Neural progenitor cell (in vitro differentiated cells): ENCODE data around the gene LAMA2.

ENCODE experiments used
- CTCF ChIP-seq: fragments of 200-600 bp; sonication (generic); IDR thresholded peaks from 2 replicates; pipeline ENCODE4 v1.5.1; 2017; ENCODE audit warnings: antibody characterized with exemption, mild to moderate bottlenecking
- EZH2phosphoT487 ChIP-seq: fragments of 200-600 bp; sonication (generic); IDR thresholded peaks from 2 replicates; pipeline ENCODE4 v1.6.1; 2017; ENCODE audit warnings: antibody characterized with exemption

DNA sequence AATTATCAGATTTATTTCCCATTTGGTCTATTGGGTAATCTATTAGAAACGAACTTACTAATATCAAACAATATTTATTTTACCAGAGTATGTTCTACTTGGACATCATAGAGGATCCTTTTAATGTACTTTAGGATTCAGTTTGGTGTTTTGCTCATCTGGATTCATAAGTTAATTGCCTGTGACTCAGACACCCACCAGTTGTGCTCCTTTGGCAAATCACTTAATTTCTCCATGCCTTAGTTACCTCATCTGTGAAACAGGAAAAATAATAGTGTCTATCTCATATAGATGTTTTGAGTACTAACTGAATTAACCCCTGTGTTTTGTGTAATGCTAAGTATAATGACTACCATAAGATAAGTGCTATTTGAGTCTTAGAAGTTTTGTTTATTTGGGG, 292.1 kb downstream of the LAMA2 start:
- TF ChIP-seq CTCF (no peak), EZH2phosphoT487 (no peak)
